ENCODE measurements around the gene TBC1D5.
A peak's percentile ranks its signal among the peaks of the same experiment; 100 is the strongest.

The TBC1D5 gene

DNA sequence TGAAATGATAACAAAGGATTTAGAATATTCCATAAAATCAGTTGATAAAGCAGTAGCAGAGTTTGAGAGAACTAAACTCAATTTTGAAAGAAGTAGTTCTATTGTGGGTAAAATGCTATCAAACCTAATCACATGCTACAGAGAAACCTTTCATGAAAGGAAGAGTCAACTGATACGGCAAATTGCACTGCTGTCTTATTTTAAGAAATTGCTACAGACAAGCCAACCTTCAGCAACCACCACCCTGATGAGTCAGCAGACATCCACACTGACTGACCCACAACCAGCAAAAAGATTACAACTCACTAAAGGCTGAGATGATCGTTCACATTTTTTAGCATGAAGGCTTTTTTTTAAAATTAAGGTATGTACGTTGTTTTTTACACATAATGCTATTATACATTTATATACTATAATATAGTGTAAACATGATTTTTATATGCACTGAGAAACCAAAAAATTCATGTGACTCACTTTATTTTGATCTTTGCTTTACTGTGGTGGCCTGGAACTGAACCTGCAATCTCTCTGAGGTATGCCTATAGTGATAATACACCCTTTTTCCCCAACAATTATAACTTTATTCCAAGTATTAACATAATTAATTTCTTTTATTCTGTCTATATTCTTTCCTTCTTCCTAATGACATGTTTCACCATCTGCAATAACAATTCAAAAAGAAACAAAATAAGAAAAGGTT, 109.9 kb downstream of the TBC1D5 start:
- no peaks in the 10 kb centered on the region for H3F3A ChIP-seq (ENCODE audit: low read depth)
- no peaks in the 10 kb centered on the region for H3K9me3 ChIP-seq (ENCODE audit: insufficient read depth, low read depth, low read length)
- peaks cover 33% of the 10 kb centered on the region for H3K4me1 ChIP-seq (ENCODE audit: insufficient read depth, low read length, poor library complexity, severe bottlenecking)
- H3K36me3 ChIP-seq (ENCODE audit: insufficient read depth, low read length), result no peaks in the 10 kb centered on the region
- H2AFZ ChIP-seq (ENCODE audit: low read length), result no peak overlapping the region
- H3K4me2 ChIP-seq (ENCODE audit: low read depth, low read length, poor library complexity, severe bottlenecking), result peak overlapping the region; percentile 58
- peaks cover 44% of the 10 kb centered on the region for H3K79me2 ChIP-seq (ENCODE audit: insufficient read depth, low read length)
- H3K9me2 ChIP-seq (replicated peaks; ENCODE audit: low read depth, low read length), result no peaks in the 10 kb centered on the region
- H3K9ac ChIP-seq (ENCODE audit: low read depth, low read length, poor library complexity, severe bottlenecking), result peak overlapping the region; percentile 28
- peaks cover 3% of the 10 kb centered on the region for H4K20me1 ChIP-seq (ENCODE audit: insufficient read depth, low read length, poor library complexity, severe bottlenecking)
- H3K27me3 ChIP-seq (ENCODE audit: insufficient read depth, low read length, poor library complexity, severe bottlenecking), result no peaks in the 10 kb centered on the region
- TF ChIP-seq, protein P1, sequence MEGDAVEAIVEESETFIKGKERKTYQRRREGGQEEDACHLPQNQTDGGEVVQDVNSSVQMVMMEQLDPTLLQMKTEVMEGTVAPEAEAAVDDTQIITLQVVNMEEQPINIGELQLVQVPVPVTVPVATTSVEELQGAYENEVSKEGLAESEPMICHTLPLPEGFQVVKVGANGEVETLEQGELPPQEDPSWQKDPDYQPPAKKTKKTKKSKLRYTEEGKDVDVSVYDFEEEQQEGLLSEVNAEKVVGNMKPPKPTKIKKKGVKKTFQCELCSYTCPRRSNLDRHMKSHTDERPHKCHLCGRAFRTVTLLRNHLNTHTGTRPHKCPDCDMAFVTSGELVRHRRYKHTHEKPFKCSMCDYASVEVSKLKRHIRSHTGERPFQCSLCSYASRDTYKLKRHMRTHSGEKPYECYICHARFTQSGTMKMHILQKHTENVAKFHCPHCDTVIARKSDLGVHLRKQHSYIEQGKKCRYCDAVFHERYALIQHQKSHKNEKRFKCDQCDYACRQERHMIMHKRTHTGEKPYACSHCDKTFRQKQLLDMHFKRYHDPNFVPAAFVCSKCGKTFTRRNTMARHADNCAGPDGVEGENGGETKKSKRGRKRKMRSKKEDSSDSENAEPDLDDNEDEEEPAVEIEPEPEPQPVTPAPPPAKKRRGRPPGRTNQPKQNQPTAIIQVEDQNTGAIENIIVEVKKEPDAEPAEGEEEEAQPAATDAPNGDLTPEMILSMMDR (conservative IDR thresholded peaks at IDR 0.05; ENCODE audit: low read length), result no peak
- no peak for TF ChIP-seq EZH2phosphoT487 (IDR thresholded peaks at IDR 0.05; ENCODE audit: borderline replicate concordance)
- H3K4me3 ChIP-seq (ENCODE audit: low read length, poor library complexity, severe bottlenecking), result peak overlapping the region; percentile 31

GRCh38 chr3:17631609-17632008, 110.8 kb downstream of the TBC1D5 start:
- H3K4me3 ChIP-seq (ENCODE audit: low read length, poor library complexity, severe bottlenecking), result no peak overlapping the region
- no peak overlapping the region for H2AFZ ChIP-seq (ENCODE audit: low read length)
- peaks cover 52% of the 10 kb centered on the region for H3K79me2 ChIP-seq (ENCODE audit: insufficient read depth, low read length)
- peaks cover 40% of the 10 kb centered on the region for H3K4me1 ChIP-seq (ENCODE audit: insufficient read depth, low read length, poor library complexity, severe bottlenecking)
- H3K9me3 ChIP-seq (ENCODE audit: insufficient read depth, low read depth, low read length), result no peaks in the 10 kb centered on the region
- no peaks in the 10 kb centered on the region for H3F3A ChIP-seq (ENCODE audit: low read depth)
- H3K36me3 ChIP-seq (ENCODE audit: insufficient read depth, low read length), result no peaks in the 10 kb centered on the region
- TF ChIP-seq EZH2phosphoT487 (IDR thresholded peaks at IDR 0.05; ENCODE audit: borderline replicate concordance), result no peak
- TF ChIP-seq, protein P1 (conservative IDR thresholded peaks at IDR 0.05; ENCODE audit: low read length), result no peak
- H3K27me3 ChIP-seq (ENCODE audit: insufficient read depth, low read length, poor library complexity, severe bottlenecking), result no peaks in the 10 kb centered on the region
- H3K9ac ChIP-seq (ENCODE audit: low read depth, low read length, poor library complexity, severe bottlenecking), result no peak overlapping the region
- peak overlapping the region; percentile 58 for H3K4me2 ChIP-seq (ENCODE audit: low read depth, low read length, poor library complexity, severe bottlenecking)
- H3K9me2 ChIP-seq (replicated peaks; ENCODE audit: low read depth, low read length), result no peaks in the 10 kb centered on the region
- H4K20me1 ChIP-seq (ENCODE audit: insufficient read depth, low read length, poor library complexity, severe bottlenecking), result peaks cover 9% of the 10 kb centered on the region

DNA sequence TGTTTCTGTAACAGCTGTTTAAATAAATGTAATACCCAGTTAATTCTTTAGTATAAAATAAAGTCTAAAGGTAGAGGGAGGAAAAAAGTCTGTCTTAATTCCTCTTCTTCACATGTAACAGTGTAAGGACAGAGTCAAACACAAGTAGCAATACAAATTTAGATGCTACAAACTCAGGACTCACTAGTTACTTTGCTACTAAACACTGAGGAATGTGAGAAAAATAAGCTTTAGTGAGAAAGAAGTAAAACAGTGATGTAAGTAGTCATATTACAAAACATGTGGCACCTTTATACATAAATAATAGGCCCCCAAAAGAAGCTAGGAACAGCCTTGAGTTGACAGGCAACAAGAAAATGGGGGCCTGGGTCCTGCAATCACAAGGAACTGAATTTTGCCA, 113.0 kb downstream of the TBC1D5 start:
- TF ChIP-seq, protein P1 (conservative IDR thresholded peaks at IDR 0.05; ENCODE audit: low read length), result no peak
- TF ChIP-seq EZH2phosphoT487 (IDR thresholded peaks at IDR 0.05; ENCODE audit: borderline replicate concordance), result no peak
- no peak overlapping the region for H3K4me3 ChIP-seq (ENCODE audit: low read length, poor library complexity, severe bottlenecking)
- no peaks in the 10 kb centered on the region for H3K9me3 ChIP-seq (ENCODE audit: insufficient read depth, low read depth, low read length)
- H3K36me3 ChIP-seq (ENCODE audit: insufficient read depth, low read length), result no peaks in the 10 kb centered on the region
- H3F3A ChIP-seq (ENCODE audit: low read depth), result no peaks in the 10 kb centered on the region
- peak overlapping the region; percentile 19 for H3K9ac ChIP-seq (ENCODE audit: low read depth, low read length, poor library complexity, severe bottlenecking)
- peaks cover 9% of the 10 kb centered on the region for H4K20me1 ChIP-seq (ENCODE audit: insufficient read depth, low read length, poor library complexity, severe bottlenecking)
- H3K27me3 ChIP-seq (ENCODE audit: insufficient read depth, low read length, poor library complexity, severe bottlenecking), result no peaks in the 10 kb centered on the region
- H2AFZ ChIP-seq (ENCODE audit: low read length), result no peak overlapping the region
- H3K79me2 ChIP-seq (ENCODE audit: insufficient read depth, low read length), result peaks cover 51% of the 10 kb centered on the region
- no peak overlapping the region for H3K4me2 ChIP-seq (ENCODE audit: low read depth, low read length, poor library complexity, severe bottlenecking)
- no peaks in the 10 kb centered on the region for H3K9me2 ChIP-seq (replicated peaks; ENCODE audit: low read depth, low read length)
- peaks cover 45% of the 10 kb centered on the region for H3K4me1 ChIP-seq (ENCODE audit: insufficient read depth, low read length, poor library complexity, severe bottlenecking)

All from Loucy (cell line).